ENCODE results near the gene SLC39A1.
"Not testable (repeated sequence)": the region's sequence is repeated elsewhere in the genome, so short reads cannot be mapped to it uniquely, and the experiment has no call there.

SLC39A1 gene

DNA sequence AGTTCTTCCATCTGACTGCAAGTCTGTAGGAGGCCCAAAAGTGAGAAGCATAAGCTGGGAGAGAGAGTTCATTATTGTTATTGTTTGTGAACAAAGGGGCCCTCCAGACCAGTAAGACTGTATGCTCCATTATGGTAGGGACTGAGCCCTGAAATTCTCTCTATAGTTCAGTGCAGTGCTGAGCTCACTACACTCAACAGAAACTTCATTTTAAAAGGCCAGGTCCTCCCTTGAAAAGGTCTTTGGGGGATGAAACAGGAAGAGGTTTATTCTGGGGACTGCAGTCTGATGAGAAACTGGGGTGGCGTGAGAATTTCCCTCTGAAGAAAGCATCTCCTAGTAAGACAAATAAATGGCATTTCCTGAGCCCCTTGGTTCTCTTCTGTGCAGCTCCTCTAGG lies 35.1 kb downstream of the SLC39A1 start:
- DNase-seq, result no peak

DNA sequence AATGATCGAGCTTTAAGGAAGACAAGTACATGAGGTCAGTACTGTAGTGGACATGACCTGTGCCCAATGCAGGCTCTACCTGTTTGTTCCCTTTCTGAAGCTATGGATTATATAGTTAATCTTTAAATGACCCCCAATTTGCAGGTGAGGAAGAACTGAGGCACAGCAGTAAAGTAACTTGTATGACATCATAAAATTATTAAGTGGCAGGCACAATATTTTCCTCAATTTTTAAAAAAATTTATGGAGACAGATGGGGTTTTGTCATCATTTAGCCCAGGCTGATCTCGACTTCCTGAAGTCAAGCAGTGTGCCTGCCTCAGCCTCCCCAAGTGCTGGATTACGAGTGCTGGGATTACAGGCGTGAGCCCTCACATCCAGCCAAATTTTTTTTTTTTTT lies 36.9 kb downstream of the SLC39A1 start:
- no peak for DNase-seq

DNA sequence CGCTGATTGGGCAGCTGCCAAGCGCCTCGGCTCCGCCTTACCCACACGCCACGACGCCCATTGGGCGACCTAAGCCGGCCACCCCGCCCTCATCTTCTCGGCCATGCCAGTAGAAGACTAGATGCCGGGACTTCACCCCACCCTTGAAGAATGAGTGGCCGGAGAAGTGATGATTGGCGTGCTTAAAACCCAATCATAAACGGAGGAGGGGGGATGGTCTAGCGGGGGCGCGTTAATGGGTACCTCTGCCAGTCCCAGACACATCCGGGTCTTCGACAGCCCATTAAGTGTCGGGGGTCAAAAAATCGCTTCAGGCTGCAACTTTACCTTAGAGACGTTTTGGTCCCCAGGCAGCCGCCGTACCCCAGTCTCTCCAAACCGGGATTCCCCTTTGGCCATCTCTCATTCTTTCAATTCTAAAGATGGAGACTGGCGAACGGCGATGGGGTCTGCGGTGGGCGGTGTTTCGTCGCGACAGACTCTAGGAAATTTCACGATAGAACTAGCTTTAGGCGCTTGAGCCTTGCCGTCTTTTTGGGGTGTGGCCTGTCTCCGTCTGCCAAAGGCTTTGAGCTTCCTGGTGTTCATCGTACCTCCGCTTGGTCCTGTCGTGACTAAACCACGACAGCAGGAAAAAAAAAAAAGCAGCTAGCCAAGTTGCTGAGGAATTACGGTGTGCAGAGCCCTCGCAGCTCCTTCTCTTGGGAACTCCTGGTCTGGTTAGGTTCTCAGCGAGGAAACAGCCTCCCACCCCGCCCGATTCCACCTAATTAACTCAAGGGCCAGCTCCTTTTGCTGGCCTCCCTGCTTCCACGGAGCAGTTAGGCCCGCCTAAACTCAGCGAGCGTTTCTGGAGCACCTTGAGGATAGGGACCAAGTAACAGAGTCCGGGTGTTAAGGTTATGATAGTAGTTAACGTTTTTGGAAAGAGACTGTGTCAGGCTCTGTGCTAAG lies 40.1 kb downstream of the SLC39A1 start, which contains the start of gene GATAD2B:
TSS of gene GATAD2B (minus strand) at position 1 of the 954 bp plus-strand sequence. CDS start 94,625 bp downstream, outside the sequence.
- peak; percentile 99 for DNase-seq

DNA sequence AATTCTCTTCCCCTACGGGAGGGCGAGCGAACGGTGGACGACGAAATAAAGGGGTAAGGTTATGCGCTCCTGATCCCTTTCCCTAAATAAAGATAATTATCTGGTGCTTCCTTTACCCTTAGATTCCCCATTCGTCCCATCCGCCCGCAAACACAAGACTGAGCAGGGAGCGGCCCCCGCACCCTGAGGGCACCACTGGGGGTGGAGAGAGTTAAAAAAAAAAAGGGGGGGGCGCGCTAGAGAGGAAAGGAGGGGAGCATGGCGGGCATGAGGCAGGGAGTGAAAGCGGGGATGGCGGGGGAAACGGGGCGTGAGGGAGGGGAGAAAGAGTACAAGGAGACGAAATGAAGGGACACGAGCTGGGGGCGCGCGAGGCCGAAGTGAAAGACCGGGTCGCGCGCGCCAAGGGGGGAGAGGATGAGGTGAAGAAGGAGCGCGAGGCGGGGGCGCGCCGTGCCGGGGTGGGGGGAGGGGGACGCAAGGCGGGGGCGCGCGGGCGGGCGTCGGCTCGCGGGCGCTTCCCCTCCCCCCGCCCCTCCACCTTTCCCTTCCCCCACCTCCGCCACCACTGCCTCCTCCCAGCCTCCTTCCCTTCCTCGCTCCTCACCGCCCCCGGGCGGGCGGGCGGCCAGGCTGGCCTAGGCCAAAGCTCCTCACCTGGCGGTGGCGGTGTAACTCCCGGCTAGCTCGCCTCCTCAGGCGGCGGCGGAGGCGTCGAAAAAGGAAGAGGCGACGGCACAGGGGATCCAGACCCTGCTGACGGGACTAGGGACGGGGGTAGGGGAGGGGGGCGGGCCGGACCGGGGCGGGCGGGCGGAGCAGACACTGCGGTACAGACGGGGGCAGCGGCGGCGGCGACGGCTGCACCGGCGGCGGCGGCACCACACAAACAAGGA lies 41.0 kb downstream of the SLC39A1 start:
- no peak for DNase-seq

DNA sequence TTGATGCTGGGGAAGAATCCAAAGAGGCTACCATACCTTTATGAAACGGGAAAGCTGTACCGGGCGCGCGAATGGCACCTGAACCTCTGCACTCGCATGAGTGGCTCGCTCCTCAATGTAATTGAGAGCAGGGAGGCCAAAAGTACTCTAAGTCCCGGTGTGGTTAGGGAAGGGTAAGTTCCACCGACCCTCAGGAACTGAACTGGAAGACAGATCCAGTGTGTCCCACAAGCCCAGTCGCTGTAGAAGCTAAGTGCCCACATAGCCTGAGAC lies 41.6 kb downstream of the SLC39A1 start:
- DNase-seq, result no peak

DNA sequence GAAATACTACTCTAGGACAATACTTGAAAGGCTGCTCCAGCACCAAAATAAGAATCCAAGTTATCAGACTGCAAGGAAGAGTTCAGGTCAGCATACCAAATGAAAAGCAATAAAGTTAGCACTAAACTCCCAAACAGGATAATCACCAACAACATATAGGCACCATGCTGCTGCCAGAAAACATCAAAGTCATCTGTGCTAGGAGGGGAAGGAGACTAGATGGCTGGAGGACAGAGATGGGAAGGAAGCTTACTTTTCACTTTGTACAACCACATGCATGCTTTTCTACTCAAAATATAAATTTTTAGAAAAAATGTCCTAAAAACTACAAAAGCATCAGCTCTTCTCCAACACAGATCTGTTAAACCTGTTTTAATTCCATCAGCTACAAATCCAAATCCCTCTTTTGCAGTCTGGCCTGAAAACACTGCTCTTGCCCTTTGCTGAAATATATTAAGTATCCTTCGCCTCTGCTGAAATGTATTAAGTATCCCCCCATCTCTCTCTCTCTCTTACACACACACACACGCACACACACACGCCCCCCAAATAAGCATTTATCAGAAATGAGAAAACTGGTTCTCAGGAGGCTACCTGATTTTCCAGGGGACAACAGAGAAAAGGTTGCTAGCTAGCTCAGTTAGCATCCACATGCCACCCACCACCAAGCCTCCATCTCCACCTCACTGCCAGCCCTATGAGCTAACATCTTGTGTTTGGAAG lies 42.1 kb downstream of the SLC39A1 start:
- no peak for DNase-seq

DNA sequence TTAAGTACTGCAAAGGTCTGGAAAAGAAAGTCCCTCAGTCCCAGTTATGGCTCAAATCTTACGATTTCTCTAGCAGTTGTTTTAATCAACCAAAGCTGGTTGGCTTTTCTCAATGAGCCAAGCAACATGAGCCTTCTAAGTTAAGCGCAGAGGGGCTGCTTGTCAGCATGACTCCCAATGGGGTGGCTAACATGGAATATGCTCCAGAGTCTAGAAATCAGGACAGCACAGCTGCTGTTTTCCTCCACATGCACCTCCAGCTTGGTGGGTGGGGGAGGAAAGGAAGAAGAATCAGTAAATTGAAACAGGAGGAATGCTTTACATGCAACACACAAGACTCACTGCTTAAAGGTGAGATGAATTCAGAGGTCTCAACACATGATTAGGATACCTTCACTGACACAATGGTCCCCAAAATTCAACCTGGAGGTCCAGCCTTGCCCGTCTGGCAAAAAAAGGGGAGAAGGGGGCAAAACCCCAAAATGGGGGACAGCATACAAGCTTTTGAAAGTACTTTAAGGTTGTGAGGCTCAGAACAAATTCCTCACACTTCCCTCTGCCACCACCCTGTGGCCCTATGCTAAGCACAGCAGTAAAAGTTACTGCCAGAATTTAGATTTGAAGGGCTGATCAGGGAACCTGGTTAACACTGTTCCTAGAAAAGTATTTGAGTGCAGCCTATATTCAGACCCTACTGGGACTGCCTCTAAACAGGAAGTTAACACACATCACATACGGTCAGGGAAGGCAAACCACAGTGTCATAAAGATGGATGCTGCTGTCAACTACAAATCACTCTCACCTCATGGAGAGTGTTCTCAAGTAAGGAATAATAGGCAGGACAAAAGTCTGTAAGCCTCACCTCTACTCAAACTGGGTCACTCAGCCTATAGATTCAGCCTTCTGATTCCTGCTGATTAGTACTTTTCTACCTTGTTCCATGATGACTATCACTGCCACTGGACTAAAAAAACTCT lies 43.2 kb downstream of the SLC39A1 start:
- DNase-seq, result no peak

DNA sequence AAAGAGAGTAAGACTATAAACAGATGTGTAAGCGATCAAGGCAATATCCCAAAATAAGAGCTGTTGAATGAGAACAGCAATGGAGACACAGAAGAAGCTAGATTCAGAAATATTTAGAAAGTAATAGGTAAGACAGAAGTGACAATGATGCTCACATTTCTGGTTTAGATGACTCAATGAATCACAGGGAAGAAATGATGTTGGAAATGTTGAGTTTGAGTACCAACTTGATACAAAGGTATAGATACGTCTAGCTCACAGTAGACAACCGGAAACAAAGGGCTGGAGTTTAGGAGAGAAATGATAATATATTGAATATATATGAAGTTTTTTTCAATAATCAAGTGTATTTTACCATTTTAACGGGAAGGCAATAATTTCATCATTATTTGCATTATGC lies 47.0 kb downstream of the SLC39A1 start:
- no peak for DNase-seq

DNA sequence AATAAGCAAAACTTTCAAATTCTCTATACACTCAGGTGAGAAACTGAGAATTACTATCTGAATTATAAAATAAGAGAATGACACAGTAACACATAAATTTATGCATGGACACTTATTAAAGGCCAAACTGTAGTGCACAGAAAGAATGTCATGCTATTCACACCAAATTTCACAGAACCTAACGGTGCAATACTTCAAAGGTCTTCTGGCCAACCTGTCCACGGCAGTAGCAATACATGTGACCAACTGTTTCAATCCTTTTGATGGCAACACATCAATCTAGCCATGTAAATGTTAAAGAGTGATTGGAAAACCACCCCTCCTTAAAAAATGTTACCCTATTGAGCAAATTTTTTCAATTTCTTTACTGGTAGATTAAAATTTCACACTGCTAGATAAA lies 51.0 kb downstream of the SLC39A1 start:
- no peak for DNase-seq

DNA sequence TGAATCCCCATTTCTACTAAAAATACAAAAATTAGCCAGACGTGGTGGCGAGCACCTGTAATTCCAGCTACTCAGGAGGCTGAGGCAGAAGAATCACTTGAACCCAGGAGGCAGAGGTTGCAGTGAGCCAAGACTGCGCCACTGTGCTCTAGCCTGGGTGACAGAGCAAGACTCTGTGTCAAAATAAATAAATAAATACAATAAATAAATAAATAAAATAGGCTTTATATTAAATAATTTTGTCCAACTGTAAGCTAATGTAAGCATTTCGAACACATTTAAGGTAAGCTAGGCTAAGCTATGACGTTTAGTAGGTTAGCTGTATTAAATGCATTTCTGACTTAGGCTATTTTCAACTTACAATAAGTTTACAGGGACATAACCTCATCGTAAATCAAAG lies 52.8 kb downstream of the SLC39A1 start:
- not testable (repeated sequence) for DNase-seq
